Measurements from ENCODE around the gene PLLP.

GRCh38 chr16:57264950-57265371, 19.5 kb downstream of the PLLP start:
- TF ChIP-seq CTCF (IDR thresholded peaks at IDR 0.05) (no peak), POLR2A (IDR thresholded peaks at IDR 0.05) (no peak)
